IPS DF 6.9 (cell line): ENCODE data around the gene AARS1.
"Not testable (repeated sequence)": the region's sequence is repeated elsewhere in the genome, so short reads cannot be mapped to it uniquely, and the experiment has no call there.

Experiments used
- DNase-seq: peaks from one replicate; pipeline ENCODE4 v3.0.0-alpha.2; 2013; ENCODE audit warnings: low read depth, low spot score
- H3K27ac ChIP-seq: one replicate; pipeline ENCODE4 v1.5.1; 2013; ENCODE audit warnings: low read length, control low read depth
- H3K27me3 ChIP-seq: 2 replicates; pipeline ENCODE4 v1.6.1; 2013; ENCODE audit warnings: mild to moderate bottlenecking, low read length; ENCODE audit not compliant: control insufficient read depth, insufficient read depth
- H3K36me3 ChIP-seq: 2 replicates; pipeline ENCODE4 v1.6.1; 2013; ENCODE audit warnings: low read length; ENCODE audit not compliant: control insufficient read depth, insufficient read depth
- H3K4me1 ChIP-seq: 2 replicates; pipeline ENCODE4 v1.6.1; 2013; ENCODE audit warnings: low read length; ENCODE audit not compliant: control insufficient read depth, insufficient read depth
- H3K4me3 ChIP-seq: 2 replicates; pipeline ENCODE4 v1.5.1; 2013; ENCODE audit warnings: mild to moderate bottlenecking, low read length
- H3K9me3 ChIP-seq: 2 replicates; pipeline ENCODE4 v1.6.1; 2013; ENCODE audit warnings: low read length, inconsistent platforms; ENCODE audit not compliant: control insufficient read depth, insufficient read depth
- WGBS: extraction: QIAGEN DNeasy Blood & Tissue Kit; methylation state at CpG from one replicate; pipeline ENCODE4 v1.1.7; 2013; ENCODE audit warnings: mixed read lengths, missing lambda C conversion rate; ENCODE audit not compliant: insufficient read length, insufficient coverage; 5-methylcytosine and 5-hydroxymethylcytosine counted together

The AARS1 gene

GRCh38 chr16:70223971-70224513, 65.3 kb downstream of the AARS1 start:
- DNase-seq, H3K27ac ChIP-seq: not testable (repeated sequence)

GRCh38 chr16:70223216-70223615, 66.1 kb downstream of the AARS1 start:
- WGBS, result no CpG with 5 or more reads among the region's 2 CpGs
- H3K27ac ChIP-seq, H3K9me3 ChIP-seq, H3K4me1 ChIP-seq, DNase-seq, H3K4me3 ChIP-seq, H3K36me3 ChIP-seq, H3K27me3 ChIP-seq: not testable (repeated sequence)

More at GRCh38 chr16:70223971-70224513, 65.3 kb downstream of the AARS1 start:
- WGBS, result no CpG with 5 or more reads among the region's 3 CpGs
- not testable (repeated sequence) for H3K4me3 ChIP-seq, H3K9me3 ChIP-seq, H3K27me3 ChIP-seq, H3K36me3 ChIP-seq, H3K4me1 ChIP-seq

GRCh38 chr16:70222574-70222973, 66.7 kb downstream of the AARS1 start:
- not testable (repeated sequence) for H3K4me1 ChIP-seq, H3K36me3 ChIP-seq
- WGBS, result no CpG with 5 or more reads among the region's 2 CpGs

GRCh38 chr16:70218586-70218985, 70.7 kb downstream of the AARS1 start:
- not testable (repeated sequence) for DNase-seq, H3K4me1 ChIP-seq, H3K27me3 ChIP-seq, H3K36me3 ChIP-seq, H3K27ac ChIP-seq, H3K4me3 ChIP-seq, H3K9me3 ChIP-seq
- no CpG with 5 or more reads among the region's 2 CpGs for WGBS

More at GRCh38 chr16:70222574-70222973, 66.7 kb downstream of the AARS1 start:
- not testable (repeated sequence) for H3K27ac ChIP-seq, H3K27me3 ChIP-seq, DNase-seq, H3K4me3 ChIP-seq, H3K9me3 ChIP-seq

GRCh38 chr16:70206382-70206781, 82.9 kb downstream of the AARS1 start:
- not testable (repeated sequence) for H3K4me3 ChIP-seq, H3K36me3 ChIP-seq, H3K27ac ChIP-seq, H3K27me3 ChIP-seq, H3K9me3 ChIP-seq, DNase-seq, H3K4me1 ChIP-seq
- WGBS, result no CpG with 5 or more reads among the region's 6 CpGs

- DNase-seq, H3K4me1 ChIP-seq, H3K27me3 ChIP-seq, H3K36me3 ChIP-seq, H3K27ac ChIP-seq, H3K4me3 ChIP-seq, H3K9me3 ChIP-seq: not testable (repeated sequence)
- WGBS, result no CpG with 5 or more reads among the region's 46 CpGs
Measured at GRCh38 chr16:70204668-70205405, 84.5 kb downstream of the AARS1 start.

- not testable (repeated sequence) for H3K36me3 ChIP-seq
Measured at GRCh38 chr16:70204010-70204409, 85.3 kb downstream of the AARS1 start.

GRCh38 chr16:70203508-70203907, 85.8 kb downstream of the AARS1 start:
- WGBS, result no CpG with 5 or more reads among the region's 7 CpGs

More at GRCh38 chr16:70204010-70204409, 85.3 kb downstream of the AARS1 start:
- no CpG with 5 or more reads among the region's 29 CpGs for whole genome bisulfite sequencing
- DNase-seq, H3K27me3 ChIP-seq, H3K27ac ChIP-seq, H3K4me3 ChIP-seq, H3K9me3 ChIP-seq, H3K4me1 ChIP-seq: not testable (repeated sequence)

More at GRCh38 chr16:70203508-70203907, 85.8 kb downstream of the AARS1 start:
- H3K27me3 ChIP-seq, H3K9me3 ChIP-seq, H3K4me3 ChIP-seq, H3K36me3 ChIP-seq, H3K4me1 ChIP-seq, H3K27ac ChIP-seq, DNase-seq: not testable (repeated sequence)
